ENCODE data around the gene LAMB4. TPM values are rescaled to one million over a fixed set of nuclear protein-coding genes. Genes with fewer than 3 reads are reported as not detected.

LAMB4 gene
- total RNA-seq, 2 donors from 2014 or later, result 0.85 TPM; not detected in 1

DNA sequence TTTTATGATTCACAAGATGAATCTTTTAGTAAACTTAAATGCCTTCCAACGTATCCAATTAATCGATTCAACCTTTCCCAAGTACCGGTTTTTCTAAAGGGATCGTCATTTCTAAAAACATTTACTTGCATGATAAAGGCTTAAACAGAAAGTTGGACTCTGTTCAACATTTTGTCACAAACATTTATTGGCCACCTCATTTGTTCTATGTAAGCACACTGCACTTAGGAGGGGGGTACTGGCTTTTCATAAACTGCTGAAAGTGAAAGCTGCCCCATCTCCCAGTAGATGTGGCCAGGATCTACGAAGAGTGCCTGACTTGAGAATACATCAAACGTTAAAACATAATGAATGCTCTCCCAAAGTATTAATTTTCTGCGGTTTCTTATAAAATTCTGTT is 37.3 kb upstream of the LAMB4 start:
- no peaks in the 10 kb centered on the region for H3K36me3 ChIP-seq
- no peaks in the 10 kb centered on the region for H3K27me3 ChIP-seq (replicated peaks; ENCODE audit: insufficient read depth)
- no peak for DNase-seq (ENCODE audit: low spot score)
- TF ChIP-seq POLR2AphosphoS5 (IDR thresholded peaks at IDR 0.05) (no peak), POLR2A (IDR thresholded peaks at IDR 0.05) (no peak)
- TF ChIP-seq, protein P1, sequence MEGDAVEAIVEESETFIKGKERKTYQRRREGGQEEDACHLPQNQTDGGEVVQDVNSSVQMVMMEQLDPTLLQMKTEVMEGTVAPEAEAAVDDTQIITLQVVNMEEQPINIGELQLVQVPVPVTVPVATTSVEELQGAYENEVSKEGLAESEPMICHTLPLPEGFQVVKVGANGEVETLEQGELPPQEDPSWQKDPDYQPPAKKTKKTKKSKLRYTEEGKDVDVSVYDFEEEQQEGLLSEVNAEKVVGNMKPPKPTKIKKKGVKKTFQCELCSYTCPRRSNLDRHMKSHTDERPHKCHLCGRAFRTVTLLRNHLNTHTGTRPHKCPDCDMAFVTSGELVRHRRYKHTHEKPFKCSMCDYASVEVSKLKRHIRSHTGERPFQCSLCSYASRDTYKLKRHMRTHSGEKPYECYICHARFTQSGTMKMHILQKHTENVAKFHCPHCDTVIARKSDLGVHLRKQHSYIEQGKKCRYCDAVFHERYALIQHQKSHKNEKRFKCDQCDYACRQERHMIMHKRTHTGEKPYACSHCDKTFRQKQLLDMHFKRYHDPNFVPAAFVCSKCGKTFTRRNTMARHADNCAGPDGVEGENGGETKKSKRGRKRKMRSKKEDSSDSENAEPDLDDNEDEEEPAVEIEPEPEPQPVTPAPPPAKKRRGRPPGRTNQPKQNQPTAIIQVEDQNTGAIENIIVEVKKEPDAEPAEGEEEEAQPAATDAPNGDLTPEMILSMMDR (IDR thresholded peaks at IDR 0.05), result no peak
- intact Hi-C loops (cut with DNase I), result no loop called here
- H3K4me3 ChIP-seq, result no peak overlapping the region
- H3K27ac ChIP-seq, result no peak overlapping the region
- no peaks in the 10 kb centered on the region for H3K9me3 ChIP-seq
- WGBS, result 16% methylated on average over 7 of the region's 7 CpGs
- H3K4me1 ChIP-seq (replicated peaks), result no peaks in the 10 kb centered on the region

- intact Hi-C loops (cut with DNase I), result no loop called here
- H3K9me3 ChIP-seq, result no peaks in the 10 kb centered on the region
- no peak overlapping the region for H3K27ac ChIP-seq
- H3K4me1 ChIP-seq (replicated peaks), result no peaks in the 10 kb centered on the region
- WGBS, result 89% methylated on average over 5 of the region's 5 CpGs
- H3K27me3 ChIP-seq (replicated peaks; ENCODE audit: insufficient read depth), result no peaks in the 10 kb centered on the region
- no peak for DNase-seq (ENCODE audit: low spot score)
- H3K36me3 ChIP-seq, result no peaks in the 10 kb centered on the region
- no peak overlapping the region for H3K4me3 ChIP-seq
- no peak for TF ChIP-seq POLR2AphosphoS5 (IDR thresholded peaks at IDR 0.05)
Measured at GRCh38 chr7:108166687-108167086, 36.5 kb upstream of the LAMB4 start.

DNA sequence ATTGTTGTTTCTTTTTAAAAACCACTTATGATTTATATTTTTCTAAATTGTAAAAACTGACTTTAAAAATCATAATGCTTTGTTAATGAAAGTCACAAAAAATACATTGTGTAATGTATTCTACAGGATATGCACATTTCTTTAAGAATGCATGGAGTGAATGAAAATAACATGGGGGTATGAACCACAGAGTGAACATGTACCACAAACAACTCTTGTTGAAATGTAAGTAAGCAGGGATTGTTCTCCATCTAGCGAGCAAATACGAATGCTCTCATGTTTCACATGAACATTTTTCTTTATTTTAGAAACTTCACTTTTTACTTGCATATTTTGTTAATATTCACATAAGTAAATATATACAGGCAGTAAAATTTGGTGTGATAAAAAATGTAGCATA is 35.6 kb upstream of the LAMB4 start:
- 89% methylated on average over 2 of the region's 2 CpGs for WGBS
- DNase-seq (ENCODE audit: low spot score), result no peak
- Histone ChIP-seq H3K9me3 (no peaks in the 10 kb centered on the region), H3K27me3 (replicated peaks; ENCODE audit: insufficient read depth) (no peaks in the 10 kb centered on the region), H3K4me1 (replicated peaks) (no peaks in the 10 kb centered on the region), H3K4me3 (no peak overlapping the region), H3K27ac (no peak overlapping the region), H3K36me3 (no peaks in the 10 kb centered on the region)
- intact Hi-C loops (cut with DNase I), result no loop called here
- TF ChIP-seq POLR2AphosphoS5 (IDR thresholded peaks at IDR 0.05) (no peak), POLR2A (IDR thresholded peaks at IDR 0.05) (no peak)
- TF ChIP-seq, protein P1 (IDR thresholded peaks at IDR 0.05), result no peak

DNA sequence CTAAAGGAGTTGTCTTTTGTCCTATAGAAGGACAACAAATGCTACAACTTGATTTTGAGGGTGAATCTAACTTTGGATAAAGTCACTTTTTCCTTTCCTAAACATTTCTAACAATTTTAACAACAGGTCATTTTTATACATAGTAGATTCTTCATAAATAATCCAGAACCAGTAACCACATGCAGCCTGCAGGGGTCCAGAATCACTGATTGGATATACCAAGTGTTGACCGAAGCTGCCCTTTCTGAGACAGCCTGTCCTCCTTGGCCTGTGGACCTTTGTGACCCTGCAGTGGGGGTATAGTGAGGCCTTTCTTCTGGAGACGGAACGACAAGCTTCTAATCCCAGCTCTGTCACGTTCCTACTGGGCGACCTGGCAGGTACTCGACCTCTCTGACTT is 34.8 kb upstream of the LAMB4 start:
- Histone ChIP-seq H3K4me1 (replicated peaks) (no peaks in the 10 kb centered on the region), H3K9me3 (no peaks in the 10 kb centered on the region), H3K36me3 (no peaks in the 10 kb centered on the region), H3K27me3 (replicated peaks; ENCODE audit: insufficient read depth) (no peaks in the 10 kb centered on the region), H3K4me3 (no peak overlapping the region), H3K27ac (no peak overlapping the region)
- intact Hi-C loops (cut with DNase I), result no loop called here
- WGBS, result 74% methylated on average over 6 of the region's 6 CpGs
- TF ChIP-seq, protein P1 (IDR thresholded peaks at IDR 0.05), result no peak
- no peak for TF ChIP-seq POLR2A (IDR thresholded peaks at IDR 0.05)
- DNase-seq (ENCODE audit: low spot score), result no peak

DNA sequence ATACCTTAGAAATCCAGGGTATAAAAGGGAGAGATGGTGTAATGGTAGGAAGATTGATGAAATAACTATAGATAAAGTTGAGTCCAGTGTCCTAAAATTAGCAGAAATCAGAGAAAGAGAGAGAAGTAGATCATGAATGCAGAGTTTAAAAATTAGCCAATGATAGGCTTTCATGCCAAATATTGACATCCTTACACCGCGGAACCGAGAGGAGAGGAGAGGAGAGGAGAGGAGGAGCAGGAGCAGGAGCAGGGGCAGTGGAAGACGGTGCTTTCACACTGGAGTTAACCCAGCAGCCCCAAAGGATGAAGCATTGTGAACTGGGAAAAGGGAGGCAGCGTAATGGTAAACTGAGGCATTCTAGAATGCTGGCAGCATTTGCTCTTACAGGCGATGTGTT is 34.2 kb upstream of the LAMB4 start:
- no peaks in the 10 kb centered on the region for H3K4me1 ChIP-seq (replicated peaks)
- TF ChIP-seq, protein P1 (IDR thresholded peaks at IDR 0.05), result no peak
- TF ChIP-seq POLR2AphosphoS5 (IDR thresholded peaks at IDR 0.05), result no peak
- TF ChIP-seq POLR2A (IDR thresholded peaks at IDR 0.05), result no peak
- H3K36me3 ChIP-seq, result no peaks in the 10 kb centered on the region
- DNase-seq (ENCODE audit: low spot score), result no peak
- no peak overlapping the region for H3K4me3 ChIP-seq
- intact Hi-C loops (cut with DNase I), result no loop called here
- no peak overlapping the region for H3K27ac ChIP-seq
- 80% methylated on average over 6 of the region's 6 CpGs for whole genome bisulfite sequencing
- no peaks in the 10 kb centered on the region for H3K9me3 ChIP-seq
- no peaks in the 10 kb centered on the region for H3K27me3 ChIP-seq (replicated peaks; ENCODE audit: insufficient read depth)

Measured in prostate gland (tissue), 2 donors.